ENCODE measurements around the gene CANX. TPM values are rescaled to one million over a fixed set of nuclear protein-coding genes. Genes with fewer than 3 reads are reported as not detected.

The CANX gene
- total RNA-seq, 3 donors from 2014 or later, result 485 to 598 (median 521) TPM

Other genes with a start within 250 kb of the CANX start
- 10 to 100 TPM; 34.2 to 55.5 (median 45.0) TPM for gene RUFY1, start 148.4 kb upstream of the CANX start, total RNA-seq
- 100 to 1,000 TPM; 453 to 475 (median 473) TPM for gene HNRNPH1, start 75.3 kb upstream of the CANX start, total RNA-seq
- gene CBY3, start 17.9 kb upstream of the CANX start, total RNA-seq, result not detected
- gene MAML1, start 33.9 kb downstream of the CANX start, total RNA-seq, result 10 to 100 TPM; 26.0 to 34.0 (median 28.6) TPM
- gene LTC4S, start 95.0 kb downstream of the CANX start, total RNA-seq, result 10 to 100 TPM in 1 of 3 donors, 1 to 10 TPM in 2; 3.0 to 10.4 (median 7.0) TPM
- 100 to 1,000 TPM; 274 to 623 (median 476) TPM for gene MGAT4B, start 107.9 kb downstream of the CANX start, total RNA-seq
- 100 to 1,000 TPM; 302 to 348 (median 321) TPM for gene SQSTM1, start 121.9 kb downstream of the CANX start, total RNA-seq
- 10 to 100 TPM; 20.8 to 38.3 (median 27.5) TPM for gene MRNIP, start 159.8 kb downstream of the CANX start, total RNA-seq
- gene TBC1D9B, start 208.9 kb downstream of the CANX start, total RNA-seq, result 100 to 1,000 TPM; 115 to 117 (median 116) TPM